HG03439 (cell line): ENCODE results near the gene TMEM190.

Source experiments
- ATAC-seq: cut with Tn5 transposase; IDR thresholded peaks from one replicate; pipeline ENCODE4 v1.9.1; 2021; ENCODE audit warnings: mild to moderate bottlenecking, moderate library complexity; ENCODE audit not compliant: unreplicated experiment

TMEM190 gene

DNA sequence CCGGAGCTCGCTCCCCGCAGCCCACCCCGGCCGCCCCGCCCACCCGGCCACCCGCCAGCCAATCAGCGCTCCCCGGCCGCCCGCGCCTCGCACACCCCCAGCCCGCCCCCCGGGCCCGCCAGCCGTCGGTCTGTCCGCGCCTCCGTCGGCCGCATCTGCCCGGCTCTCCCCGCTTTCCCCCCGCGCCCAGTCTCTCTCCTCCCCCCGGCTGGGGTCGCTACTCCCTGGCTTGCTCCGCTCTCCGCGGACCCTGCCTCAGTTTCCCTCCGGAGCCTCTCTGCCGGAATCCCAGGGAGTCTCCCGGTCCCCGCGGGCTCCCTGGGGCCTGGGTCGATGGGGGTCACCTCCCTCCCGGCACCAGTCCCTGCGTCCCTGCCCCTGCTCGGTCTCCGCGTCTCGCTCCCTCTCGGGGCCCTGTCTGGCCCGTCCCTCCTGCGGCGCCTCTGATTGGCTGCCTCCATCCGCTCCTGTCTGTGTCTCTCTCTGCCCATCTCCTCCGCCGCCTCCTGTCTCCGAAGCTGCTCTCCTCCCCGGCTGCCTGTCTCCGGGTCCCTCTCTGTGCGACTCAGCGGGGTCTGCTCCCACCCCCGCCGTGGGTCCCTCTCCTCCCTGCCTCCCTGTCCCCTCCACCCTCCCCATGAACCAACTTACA is 6.8 kb upstream of the TMEM190 start:
- ATAC-seq, result no peak

DNA sequence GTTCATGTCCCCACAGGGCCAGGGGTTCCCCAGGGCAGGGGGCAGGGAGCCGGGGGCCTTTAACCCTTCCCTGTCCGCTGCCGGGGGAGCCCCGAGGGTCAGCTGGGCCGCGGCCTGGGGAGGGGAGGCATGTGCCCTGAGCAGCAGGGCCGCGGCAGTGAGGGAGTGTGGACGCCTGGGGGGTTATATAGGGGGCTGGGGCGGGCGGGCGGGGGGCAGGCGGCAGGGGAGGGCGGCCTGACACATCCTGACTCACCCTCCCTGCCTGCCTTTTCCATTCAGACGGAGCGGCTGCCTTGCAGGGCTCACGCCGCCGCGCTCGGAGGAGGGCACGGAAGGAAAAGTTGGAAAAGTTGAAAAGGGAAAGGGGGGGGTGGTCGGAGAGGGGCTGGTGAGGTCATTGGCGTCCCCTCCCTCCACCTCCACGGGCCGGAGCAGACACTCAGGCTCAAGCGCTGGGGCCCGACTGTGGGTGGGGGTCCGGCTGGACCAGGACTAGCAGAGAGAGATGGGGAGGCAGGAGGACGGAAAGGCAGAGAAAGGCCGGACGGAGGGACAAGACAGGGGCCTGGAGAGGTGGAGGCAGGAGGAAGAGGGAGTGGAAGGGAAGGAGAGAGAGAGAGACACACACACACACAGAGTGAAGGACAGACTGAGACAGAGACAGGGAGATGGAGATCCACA is 6.2 kb upstream of the TMEM190 start, which contains the start of gene IL11:
TSS of gene IL11 (minus strand) at position 159 of the 684 bp plus-strand sequence. CDS start at position 6, 153 bp downstream.
- no peak for ATAC-seq

DNA sequence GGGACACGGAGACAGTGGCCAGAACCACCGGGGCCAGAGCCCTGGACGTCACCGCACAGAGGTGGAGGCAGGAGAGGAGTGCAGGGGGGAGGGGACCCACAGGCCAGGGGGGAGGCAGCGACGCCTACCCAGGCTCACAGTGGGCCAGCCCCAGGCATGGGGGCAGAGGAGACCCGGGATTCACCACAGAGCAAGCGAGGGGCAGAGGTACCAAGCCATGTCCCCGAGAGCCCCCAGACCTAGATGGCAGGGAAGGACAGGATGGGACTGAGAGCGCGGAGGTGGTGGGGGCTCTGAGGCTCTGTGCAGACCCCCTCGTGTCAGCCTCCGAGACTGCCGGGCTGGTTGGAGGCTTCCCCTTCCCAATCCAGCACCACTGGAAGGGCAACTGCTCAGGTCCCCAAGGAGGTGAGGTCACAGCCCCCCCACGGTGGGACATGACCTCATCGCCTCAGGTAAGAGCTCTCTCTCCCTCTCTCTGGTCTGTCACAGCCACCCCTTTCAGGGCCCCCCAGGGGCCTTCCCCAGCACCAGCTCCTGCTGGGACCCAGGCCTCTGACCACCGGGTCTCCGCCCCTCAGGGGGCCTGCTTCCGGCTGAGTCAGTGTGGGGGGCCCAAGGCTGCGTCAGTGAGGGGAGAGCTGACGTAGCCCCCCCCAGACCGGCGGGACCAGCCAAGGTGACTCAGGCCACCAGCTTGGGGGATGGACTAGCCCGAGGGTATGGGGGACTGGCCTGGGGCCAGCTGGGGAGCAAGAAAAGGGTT is 4.1 kb upstream of the TMEM190 start:
- no peak for ATAC-seq

DNA sequence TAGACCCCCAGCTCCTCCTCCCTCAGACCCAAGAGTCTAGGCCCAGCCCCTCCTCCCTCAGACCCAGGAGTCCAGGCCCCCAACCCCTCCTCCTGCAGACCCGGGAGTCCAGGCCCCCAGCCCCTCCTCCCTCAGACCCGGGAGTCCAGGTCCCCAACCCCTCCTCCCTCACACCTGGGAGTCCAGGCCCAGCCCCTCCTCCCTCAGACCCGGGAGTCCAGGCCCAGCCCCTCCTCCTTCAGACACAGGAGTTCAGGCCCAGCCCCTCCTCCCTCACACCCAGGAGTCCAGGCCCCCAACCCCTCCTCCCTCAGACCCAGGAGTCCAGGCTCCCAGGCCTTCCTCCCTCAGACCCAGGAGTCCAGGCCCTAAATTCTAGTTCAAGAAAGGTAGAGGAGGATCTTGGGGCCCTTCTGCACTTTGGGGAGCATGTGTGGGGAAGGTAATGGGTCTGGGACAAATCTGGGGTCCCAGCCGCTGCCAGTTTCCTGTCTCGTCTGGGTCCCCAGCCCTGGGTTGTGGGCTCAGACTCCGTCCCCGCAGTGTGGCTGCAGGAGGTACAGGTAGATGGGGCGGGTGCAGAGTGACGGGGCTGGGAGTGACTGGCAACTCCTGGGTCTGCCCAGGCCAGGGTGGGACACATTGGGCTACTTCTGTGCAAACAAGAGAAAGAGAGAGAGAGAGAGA is 3.2 kb upstream of the TMEM190 start:
- no peak for ATAC-seq

DNA sequence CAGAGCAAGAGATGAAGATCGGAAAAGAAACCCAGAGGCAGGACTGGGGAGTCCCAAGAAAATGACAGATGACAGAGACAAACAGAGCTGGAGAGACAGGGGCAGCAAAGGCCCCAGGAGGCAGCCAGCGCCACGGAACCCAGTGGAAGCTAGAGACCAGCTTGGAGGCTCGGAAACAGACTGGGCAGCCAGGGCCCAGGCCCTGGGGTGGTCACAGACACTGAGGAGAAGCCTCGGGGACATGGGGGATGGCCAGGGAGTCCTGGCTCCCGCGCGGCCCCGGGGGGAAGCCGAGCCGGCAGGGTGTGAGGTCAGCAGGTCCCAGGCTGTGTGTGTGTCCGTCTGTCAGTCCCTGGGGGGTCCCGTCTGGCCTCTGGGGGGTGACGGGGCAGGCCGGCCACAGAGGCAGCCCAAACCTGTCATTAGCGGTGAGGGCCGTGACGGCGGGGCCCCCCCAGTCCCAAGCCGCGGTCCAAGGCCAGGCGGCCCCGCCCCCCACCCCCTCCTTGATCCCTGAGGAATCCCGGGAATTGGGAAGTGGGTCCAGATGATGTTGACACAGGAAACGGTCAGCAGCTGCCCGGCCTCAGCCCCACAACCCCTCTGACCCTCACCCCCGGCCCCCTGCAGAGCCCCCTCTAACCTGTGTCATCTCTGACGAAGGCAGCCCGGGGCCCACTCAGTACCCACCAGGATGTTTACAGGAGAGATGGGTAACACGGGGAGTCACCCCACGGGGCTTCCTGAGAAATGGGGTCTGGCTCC is 2.5 kb upstream of the TMEM190 start:
- no peak for ATAC-seq

DNA sequence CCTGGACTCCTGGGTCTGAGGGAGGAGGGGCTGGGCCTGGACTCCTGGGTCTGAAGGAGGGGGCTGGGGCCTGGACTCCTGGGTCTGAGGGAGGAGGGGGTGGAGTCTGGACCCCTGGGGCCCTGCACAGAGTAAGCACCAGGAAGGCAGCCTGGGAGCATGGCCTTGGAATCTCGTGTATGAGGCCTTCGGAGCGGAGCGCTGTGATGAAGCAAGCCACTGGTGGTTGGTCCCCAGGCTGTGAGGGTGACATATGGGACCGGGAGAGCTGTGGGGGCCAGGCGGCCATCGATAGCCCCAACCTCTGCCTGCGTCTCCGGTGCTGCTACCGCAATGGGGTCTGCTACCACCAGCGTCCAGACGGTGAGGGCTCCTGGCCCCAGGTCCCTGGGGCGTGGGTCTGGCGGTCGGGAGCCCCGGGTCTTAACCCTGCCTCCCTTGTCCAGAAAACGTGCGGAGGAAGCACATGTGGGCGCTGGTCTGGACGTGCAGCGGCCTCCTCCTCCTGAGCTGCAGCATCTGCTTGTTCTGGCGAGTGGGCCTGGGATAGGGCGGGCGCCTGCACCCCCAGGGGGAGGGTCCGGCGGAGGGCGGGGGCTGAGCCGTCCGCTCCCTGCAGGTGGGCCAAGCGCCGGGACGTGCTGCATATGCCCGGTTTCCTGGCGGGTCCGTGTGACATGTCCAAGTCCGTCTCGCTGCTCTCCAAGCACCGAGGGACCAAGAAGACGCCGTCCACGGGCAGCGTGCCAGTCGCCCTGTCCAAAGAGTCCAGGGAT is 918 bp downstream of the TMEM190 start:
- ATAC-seq, result no peak

DNA sequence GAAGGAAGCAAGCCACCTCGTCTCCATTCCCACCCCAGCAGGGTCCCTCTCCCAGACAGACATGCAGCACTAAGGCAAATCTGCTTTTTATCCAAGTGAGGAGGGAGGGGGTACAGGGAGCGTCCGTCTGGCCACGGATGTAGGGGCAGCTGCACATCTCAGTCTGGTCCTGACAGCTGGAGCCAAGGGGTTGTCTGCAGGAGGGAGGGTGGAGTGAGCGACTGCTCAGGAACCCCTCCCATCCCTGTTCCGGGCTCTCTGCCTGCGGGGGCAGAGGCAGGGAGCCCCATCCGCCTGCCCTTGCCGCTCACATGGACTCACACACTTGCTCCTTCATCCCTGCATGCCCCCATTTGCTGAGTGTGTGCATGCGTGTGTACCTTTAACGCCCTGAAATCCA is 2.5 kb downstream of the TMEM190 start:
- no peak for ATAC-seq

DNA sequence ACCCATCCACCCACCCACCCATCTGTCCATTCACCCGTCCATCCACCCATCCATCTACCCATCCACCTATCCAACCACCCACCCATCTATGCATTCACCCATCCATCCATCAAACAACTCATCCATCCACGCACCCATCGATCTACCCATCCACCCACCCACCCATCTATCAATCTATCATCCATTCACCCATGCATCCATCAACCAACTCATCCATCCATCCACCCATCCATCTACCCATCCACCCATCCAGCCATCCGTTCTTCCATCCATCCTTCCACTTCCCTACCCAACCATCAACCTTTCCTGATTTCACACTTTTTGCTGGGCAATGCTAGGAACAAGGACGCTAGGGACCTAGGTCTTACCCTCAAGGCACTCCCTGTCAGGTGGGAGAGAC is 5.4 kb downstream of the TMEM190 start:
- ATAC-seq, result no peak

DNA sequence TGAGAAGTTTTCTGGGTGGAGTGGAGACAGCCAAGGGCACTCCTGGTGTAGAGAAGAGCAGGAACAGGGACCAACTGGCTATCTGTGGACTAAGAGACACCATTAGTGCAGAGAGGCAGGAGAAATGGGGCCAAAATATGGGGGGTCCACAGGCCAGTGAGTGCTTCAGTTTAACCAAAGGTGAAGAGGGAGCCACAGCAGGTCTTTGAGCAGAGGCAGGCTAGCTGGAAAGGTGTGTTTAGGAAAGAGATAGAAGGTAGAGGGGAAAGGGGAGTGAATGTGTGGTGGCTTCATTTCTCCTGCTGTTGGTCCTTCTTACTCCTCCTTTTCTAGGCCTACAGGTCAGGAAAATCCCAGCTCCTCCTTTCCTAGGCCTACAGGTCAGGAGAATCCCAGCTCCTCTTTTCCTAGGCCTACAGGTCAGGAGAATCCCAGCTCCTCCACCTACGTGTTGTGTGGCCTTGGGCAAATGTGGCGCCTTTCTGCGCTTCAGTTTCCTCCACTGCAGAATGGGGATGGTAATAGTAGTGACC is 6.0 kb downstream of the TMEM190 start:
- ATAC-seq, result no peak

DNA sequence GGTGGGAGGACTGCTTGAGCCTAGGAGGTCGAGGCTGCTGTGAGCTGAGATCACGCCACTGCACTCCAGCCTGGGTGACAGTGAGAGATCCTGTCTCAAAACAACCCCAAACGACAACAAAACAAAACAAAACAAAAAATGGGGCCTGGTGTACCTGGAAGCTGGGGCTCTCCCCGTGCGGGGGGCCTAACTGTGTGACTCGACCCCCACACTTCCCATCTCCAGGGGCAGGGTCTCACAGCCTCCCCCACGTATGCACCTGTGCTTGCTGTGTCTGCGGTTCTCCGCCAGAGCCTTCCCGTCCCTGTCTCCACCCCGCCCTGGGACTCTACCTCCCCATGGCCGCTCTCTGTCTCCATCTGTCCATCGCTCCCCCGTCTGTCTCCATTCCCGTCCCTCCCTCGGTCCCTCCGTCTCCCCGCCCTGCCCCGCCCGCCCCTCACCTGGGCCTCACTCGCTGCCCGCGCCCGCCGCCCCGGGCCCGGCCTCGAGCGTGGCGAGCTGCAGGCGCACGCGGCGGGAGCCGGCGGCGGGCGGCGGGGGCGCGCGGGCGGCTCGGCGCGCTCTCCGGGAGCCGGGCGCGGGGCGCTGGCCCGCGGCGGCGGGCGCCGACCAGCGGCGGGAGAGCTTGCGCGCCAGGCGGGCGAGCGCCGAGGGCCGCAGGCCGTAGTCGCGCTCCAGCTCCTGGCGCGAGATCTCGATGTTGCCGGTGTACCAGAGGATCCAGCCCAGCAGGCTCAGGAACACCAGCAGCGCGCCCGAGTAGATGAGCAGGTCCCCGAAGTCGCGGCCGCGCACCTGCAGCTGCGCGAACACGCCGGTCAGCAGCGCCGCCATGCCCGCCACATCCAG is 6.9 kb downstream of the TMEM190 start:
- no peak for ATAC-seq

DNA sequence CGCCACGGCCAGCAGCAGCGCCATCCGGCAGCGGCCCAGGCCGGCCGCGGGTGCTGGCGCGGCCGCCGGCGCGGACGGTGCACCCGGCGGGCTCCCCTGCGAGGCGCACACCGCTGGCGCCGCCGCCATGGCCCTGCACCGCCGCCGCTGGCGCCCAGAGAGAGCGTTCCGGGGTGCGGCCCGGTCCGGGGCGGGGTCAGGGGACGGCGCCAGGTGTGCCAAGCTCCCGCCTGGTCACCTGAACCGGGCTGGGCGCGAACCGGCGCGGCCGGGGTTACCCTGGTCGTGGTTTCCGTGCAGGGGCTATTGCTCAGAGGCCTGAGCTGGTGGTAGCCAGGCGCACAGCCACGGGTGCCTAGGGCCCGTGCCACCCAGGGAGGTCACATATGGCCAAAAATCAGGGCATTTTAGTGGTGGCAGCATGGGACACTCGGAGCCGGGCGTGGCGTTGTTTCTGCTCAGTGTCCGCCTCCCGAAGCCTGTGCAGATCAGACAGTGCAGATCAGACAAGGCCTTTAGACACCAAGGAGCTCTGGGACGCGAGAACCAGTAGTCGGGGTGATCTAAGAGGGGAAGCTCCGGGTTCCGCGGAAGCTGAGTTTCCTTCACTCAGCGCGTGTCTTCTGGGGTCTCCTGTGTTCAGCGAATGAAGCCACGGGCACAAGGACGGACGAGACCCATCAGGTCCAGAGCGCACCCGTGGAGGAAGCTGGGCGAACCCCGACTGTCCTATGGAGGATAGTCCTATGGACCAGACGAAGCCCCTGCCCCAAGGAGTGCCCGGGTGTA is 7.7 kb downstream of the TMEM190 start, which contains the start of gene TMEM238:
TSS of gene TMEM238 (minus strand) at position 162 of the 789 bp plus-strand sequence. CDS start at position 129, 33 bp downstream.
- no peak for ATAC-seq

DNA sequence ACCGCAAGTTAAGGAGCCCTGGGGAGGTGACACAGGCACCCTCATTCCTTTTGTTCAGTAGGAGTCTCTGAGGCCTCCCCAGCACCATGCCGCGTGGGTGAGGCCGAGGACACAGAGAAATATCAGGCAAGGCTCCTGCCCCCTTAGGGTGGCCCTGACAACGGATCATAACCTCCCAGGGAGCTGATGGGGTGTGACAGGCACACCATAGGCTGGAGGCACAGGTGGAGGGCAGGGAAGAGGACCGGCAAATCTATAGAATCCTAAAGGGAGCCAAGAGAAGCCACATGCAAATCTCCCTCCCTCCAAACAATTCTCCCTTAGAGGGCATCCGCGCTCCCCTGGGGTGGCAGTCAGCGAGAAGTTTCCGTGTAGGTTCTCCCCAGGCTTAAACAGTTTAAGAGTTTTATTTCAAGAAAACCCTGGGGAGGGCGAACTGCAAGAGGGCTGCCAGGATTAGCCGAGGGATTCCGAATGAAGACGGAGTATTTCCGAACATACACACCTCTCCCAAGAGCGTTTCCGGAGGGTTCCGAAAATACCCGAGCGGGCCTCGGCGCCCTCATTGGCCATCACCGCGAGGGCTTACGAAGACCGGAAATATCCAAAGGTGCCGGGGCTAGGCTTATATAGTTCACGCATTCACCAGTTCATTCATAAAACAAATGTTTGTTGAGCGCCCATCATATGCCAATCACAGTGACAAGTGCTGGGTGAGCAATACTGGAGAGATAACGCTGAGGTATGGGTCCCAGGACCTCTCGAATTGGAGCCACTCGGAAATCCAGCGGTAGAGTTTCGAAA is 8.5 kb downstream of the TMEM190 start:
- ATAC-seq, result peak; percentile 55

DNA sequence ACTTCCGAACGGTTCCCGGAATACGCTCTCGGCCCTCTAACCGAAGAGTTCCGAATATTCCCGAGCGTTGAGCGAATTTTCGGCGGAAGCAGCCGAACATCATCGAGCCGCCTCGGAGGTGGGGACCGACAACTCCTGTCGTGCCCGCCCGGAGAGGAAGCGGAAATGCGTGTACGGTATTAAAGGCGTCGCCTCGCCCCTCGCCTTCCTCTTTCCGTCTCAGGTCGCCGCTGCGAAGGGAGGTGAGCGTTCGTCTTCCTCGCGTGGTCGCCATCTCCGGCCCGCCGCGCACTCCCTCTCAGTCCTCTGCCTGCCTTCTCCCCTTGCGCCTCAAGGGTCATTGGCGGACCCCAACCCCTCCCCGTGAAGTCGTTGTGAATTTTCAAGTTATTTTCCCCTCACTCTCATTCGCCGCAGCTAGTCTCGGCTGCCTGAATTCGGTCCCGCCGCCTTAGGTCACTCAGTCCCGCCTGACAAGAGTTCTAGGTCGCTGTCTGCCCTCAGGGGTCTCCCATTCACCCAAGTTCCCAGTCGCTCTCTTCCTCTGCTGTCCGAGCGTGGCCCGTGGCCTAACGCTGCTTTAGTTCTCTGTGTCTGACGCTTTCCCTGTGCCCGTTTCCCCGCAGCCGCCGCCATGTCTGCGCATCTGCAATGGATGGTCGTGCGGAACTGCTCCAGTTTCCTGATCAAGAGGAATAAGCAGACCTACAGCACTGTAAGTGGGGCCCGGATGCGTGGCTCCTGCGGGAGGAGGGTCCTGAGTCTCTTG is 9.3 kb downstream of the TMEM190 start, which contains the start of gene RPL28:
TSS of gene RPL28 (plus strand) at position 209 of the 769 bp plus-strand sequence. CDS start at position 635, 426 bp downstream.
- peak; percentile 72 for ATAC-seq

DNA sequence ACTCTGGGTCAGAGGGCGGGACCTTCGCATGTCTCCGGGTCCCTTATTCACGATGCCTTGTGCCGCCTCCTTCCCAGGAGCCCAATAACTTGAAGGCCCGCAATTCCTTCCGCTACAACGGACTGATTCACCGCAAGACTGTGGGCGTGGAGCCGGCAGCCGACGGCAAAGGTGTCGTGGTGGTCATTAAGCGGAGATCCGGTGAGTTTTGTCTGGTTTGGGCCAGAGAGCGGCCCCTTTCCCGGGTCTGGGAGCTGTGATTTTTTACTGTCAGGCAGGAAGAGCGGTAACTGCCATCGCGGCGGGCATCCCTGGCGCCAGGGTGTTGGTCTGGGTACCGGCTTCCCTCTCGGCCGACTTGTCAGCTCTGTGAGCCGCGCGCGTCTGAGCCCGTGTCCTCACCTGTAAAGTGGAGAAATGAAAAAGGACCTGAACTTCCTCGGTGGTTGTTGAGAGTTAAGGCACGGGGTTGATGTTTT is 9.9 kb downstream of the TMEM190 start:
- no peak for ATAC-seq

DNA sequence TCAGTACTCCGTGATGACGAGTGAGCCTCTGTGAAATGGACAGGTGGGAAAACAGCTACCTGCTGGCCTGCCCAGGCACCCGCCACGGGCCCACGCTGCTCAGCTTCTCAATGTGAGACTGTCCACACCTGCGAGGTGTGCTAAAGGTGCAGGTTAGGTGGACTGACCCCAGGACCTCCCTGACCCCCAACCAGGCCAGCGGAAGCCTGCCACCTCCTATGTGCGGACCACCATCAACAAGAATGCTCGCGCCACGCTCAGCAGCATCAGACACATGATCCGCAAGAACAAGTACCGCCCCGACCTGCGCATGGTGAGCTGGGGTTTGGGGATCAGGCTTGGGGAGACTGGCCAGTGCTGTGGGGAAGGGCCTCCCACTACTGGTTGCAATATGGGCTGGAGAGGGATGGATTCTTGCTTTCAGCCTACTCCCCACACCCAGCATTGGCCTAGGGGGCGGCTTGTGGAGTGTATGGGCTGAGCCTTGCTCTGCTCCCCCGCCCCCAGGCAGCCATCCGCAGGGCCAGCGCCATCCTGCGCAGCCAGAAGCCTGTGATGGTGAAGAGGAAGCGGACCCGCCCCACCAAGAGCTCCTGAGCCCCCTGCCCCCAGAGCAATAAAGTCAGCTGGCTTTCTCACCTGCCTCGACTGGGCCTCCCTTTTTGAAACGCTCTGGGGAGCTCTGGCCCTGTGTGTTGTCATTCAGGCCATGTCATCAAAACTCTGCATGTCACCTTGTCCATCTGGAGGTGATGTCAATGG is 11.3 kb downstream of the TMEM190 start:
- no peak for ATAC-seq
